Activated CD8-positive, alpha-beta T cell treated with anti-CD3 and anti-CD28 coated beads for 36 hours (primary cell): Measurements from ENCODE around the gene FRMD4A. TPM values are rescaled to one million over a fixed set of nuclear protein-coding genes. Genes with fewer than 3 reads are reported as not detected.

Experiments used
- ATAC-seq: fragments of 200-7000 bp; cut with Tn5 transposase; one replicate; pipeline ENCODE4 v1.10.0; 2021; ENCODE audit warnings: mild to moderate bottlenecking, moderate library complexity
- CTCF ChIA-PET: fragments of 350-600 bp; sonication (Branson Sonifier 250); formaldehyde crosslinking; loops from one replicate; lab custom pipeline; 2021; ENCODE audit warnings: antibody characterized with exemption; lab: Charles Lee
- POLR2A ChIA-PET: fragments of 350-600 bp; sonication (Branson Sonifier 250); formaldehyde crosslinking; loops from one replicate; lab custom pipeline; 2021; ENCODE audit warnings: antibody characterized with exemption; lab: Charles Lee
- DNase-seq: peaks from one replicate; pipeline ENCODE4 v3.0.0-alpha.2; 2020
- H3K27ac Mint-ChIP-seq: one replicate; pipeline ENCODE4 v1.8.0; 2021; ENCODE audit warnings: mild to moderate bottlenecking, mixed read lengths
- H3K27me3 Mint-ChIP-seq: one replicate; pipeline ENCODE4 v1.8.0; 2021; ENCODE audit warnings: mixed read lengths
- H3K36me3 Mint-ChIP-seq: one replicate; pipeline ENCODE4 v1.8.0; 2021; ENCODE audit warnings: low read depth, mixed read lengths
- H3K4me1 Mint-ChIP-seq: one replicate; pipeline ENCODE4 v1.8.0; 2021; ENCODE audit warnings: low read depth, mixed read lengths
- H3K4me3 Mint-ChIP-seq: one replicate; pipeline ENCODE4 v1.8.0; 2021; ENCODE audit warnings: mild to moderate bottlenecking, moderate library complexity, mixed read lengths
- H3K9me3 Mint-ChIP-seq: one replicate; pipeline ENCODE4 v1.8.0; 2021; ENCODE audit warnings: mixed read lengths
- intact Hi-C: fragments of 100-400 bp; cut with micrococcal nuclease; formaldehyde crosslinking; loops from one replicate; pipeline ENCODE4 v1.10.0; 2022
- total RNA-seq, 2 experiments: library from RNA; stranded (reverse); gene quantifications; one replicate each; pipeline ENCODE4 v1.2.3, GENCODE V29; 2021
- TF ChIP-seq, protein P1 (sequence below): fragments of 200-600 bp; IDR thresholded peaks from one replicate; pipeline ENCODE4 v1.8.0; 2022; ENCODE audit warnings: antibody characterized with exemption, mild to moderate bottlenecking

The FRMD4A gene
- total RNA-seq, 2 experiments from 2014 or later: 2.1 to 2.8 TPM

DNA sequence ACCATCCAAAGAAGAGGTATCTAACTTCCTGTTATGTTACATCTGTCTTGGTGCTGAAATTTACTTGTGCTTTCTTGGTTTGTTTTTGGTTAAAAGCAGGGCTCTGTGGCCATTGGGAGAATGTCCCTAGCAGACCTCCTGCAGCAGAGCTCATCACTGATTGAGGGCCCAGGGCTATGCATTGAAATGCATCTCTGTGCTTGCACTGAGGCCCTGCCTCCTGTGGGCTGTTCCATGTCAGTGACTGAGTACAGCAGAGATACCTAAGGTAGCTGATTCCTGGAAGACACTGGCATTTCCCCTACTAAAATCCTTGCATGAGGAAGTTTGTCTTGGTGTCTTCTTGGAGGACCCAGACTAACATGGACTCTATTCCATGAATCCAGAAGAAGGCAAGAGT, 213.9 kb downstream of the FRMD4A start:
- POLR2A ChIA-PET: no interaction called here
- H3K4me1 Mint-ChIP-seq: no peaks in the 10 kb centered on the region
- intact Hi-C loops: no loop called here

DNA sequence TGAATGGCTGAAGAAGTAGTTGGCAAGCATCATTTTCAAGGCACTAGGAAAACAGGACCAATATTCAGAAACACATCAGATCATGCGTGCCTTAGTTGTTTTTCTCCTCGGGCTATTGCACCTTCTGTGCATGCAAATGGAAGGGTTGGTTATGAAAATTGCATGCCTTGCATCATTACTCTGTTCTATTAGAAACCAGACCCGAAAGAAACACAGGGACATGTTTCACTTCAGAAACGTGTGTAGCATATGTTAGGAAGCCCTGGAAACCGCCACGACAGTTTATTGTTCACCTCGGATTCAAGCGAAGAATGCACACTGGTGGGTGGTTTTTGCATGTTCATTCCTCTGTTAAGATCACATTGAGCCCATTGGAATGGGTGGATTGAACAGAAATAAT, 214.7 kb downstream of the FRMD4A start:
- ChIA-PET POLR2A (no interaction called here), CTCF (no interaction called here)
- ATAC-seq (no peak), DNase-seq (no peak)
- intact Hi-C loops: no loop called here
- no peaks in the 10 kb centered on the region for H3K27me3 Mint-ChIP-seq
- TF ChIP-seq, protein P1, sequence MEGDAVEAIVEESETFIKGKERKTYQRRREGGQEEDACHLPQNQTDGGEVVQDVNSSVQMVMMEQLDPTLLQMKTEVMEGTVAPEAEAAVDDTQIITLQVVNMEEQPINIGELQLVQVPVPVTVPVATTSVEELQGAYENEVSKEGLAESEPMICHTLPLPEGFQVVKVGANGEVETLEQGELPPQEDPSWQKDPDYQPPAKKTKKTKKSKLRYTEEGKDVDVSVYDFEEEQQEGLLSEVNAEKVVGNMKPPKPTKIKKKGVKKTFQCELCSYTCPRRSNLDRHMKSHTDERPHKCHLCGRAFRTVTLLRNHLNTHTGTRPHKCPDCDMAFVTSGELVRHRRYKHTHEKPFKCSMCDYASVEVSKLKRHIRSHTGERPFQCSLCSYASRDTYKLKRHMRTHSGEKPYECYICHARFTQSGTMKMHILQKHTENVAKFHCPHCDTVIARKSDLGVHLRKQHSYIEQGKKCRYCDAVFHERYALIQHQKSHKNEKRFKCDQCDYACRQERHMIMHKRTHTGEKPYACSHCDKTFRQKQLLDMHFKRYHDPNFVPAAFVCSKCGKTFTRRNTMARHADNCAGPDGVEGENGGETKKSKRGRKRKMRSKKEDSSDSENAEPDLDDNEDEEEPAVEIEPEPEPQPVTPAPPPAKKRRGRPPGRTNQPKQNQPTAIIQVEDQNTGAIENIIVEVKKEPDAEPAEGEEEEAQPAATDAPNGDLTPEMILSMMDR: no peak
- no peak overlapping the region for H3K4me3 Mint-ChIP-seq
- no peaks in the 10 kb centered on the region for H3K9me3 Mint-ChIP-seq
- no peaks in the 10 kb centered on the region for H3K36me3 Mint-ChIP-seq
- H3K4me1 Mint-ChIP-seq: no peaks in the 10 kb centered on the region
- H3K27ac Mint-ChIP-seq: no peak overlapping the region

More for the DNA sequence above, 213.9 kb downstream of the FRMD4A start:
- TF ChIP-seq, protein P1: no peak
- Mint-ChIP-seq H3K4me3 (no peak overlapping the region), H3K9me3 (no peaks in the 10 kb centered on the region), H3K36me3 (no peaks in the 10 kb centered on the region), H3K27me3 (no peaks in the 10 kb centered on the region), H3K27ac (no peak overlapping the region)
- CTCF ChIA-PET: no interaction called here
- no peak for ATAC-seq
- no peak for DNase-seq

DNA sequence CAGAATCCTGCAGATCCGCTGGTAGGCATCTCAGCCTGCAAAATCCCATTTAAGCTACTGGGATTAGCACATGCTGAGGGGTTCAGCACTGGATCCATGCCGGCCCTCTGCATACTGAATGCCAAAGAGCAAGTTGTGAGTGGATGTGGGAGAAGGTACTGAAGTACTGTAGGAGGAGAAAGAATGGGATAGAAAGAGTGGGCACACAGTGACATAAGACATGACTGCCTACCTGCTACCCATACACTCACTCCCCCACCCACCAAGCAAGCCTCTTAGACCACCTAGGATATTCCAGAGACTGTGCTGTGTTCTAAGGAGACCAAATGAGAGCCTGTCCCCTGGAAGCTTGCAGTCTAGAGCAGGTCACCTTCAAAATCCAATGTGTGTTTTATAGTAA, 215.9 kb downstream of the FRMD4A start:
- H3K27me3 Mint-ChIP-seq: no peaks in the 10 kb centered on the region
- no peak overlapping the region for H3K27ac Mint-ChIP-seq
- no peak overlapping the region for H3K4me3 Mint-ChIP-seq
- no peak for DNase-seq
- intact Hi-C loops: no loop called here
- no peak for ATAC-seq
- no peaks in the 10 kb centered on the region for H3K9me3 Mint-ChIP-seq
- H3K36me3 Mint-ChIP-seq: no peaks in the 10 kb centered on the region
- CTCF ChIA-PET: no interaction called here
- POLR2A ChIA-PET: no interaction called here
- H3K4me1 Mint-ChIP-seq: no peaks in the 10 kb centered on the region
- TF ChIP-seq, protein P1: no peak

DNA sequence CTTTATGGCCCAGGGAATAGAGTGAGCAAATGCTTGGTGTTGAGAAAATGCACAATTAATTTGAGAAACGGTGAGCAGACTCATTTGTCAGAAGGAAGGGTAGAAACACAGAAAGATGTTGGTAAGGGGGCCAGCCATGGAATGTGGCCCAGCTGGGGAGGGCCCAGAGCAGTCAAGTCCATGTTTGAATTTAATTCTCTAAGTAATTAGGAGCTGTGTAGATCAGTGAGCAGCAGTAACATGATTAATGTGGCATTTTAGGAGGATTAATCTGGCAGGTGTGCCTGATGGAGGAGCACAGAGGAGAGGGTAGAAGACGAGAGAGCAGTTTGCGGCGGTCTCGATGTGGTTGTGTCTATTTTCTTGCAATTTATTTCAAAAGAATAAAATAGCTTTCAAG, 218.7 kb downstream of the FRMD4A start:
- peaks cover 12% of the 10 kb centered on the region for H3K27me3 Mint-ChIP-seq
- CTCF ChIA-PET: no interaction called here
- H3K36me3 Mint-ChIP-seq: no peaks in the 10 kb centered on the region
- POLR2A ChIA-PET: no interaction called here
- TF ChIP-seq, protein P1: no peak
- ATAC-seq (no peak), DNase-seq (no peak)
- H3K4me1 Mint-ChIP-seq: no peaks in the 10 kb centered on the region
- H3K9me3 Mint-ChIP-seq: no peaks in the 10 kb centered on the region
- intact Hi-C loops: no loop called here
- no peak overlapping the region for H3K27ac Mint-ChIP-seq
- H3K4me3 Mint-ChIP-seq: no peak overlapping the region

DNA sequence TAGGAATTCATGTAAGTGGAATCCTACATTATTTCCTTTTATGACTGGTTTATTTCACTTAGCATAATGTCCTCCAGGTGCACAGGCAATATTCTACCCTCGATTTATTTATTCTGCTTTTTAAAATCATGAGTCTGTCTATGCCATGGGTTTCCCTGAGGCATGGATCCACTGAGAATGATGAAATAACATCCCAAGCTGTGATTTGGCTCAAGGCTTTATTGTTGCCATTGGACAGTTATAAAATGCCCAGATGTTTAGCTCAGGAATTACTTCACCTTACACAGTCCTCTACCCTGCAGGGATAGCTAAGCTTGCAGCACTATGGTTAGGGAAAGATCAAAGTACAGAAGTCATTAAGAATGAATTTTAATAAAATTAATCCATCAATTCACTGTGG, 219.5 kb downstream of the FRMD4A start:
- H3K4me1 Mint-ChIP-seq: no peaks in the 10 kb centered on the region
- H3K9me3 Mint-ChIP-seq: peaks cover 4% of the 10 kb centered on the region
- TF ChIP-seq, protein P1: no peak
- H3K27ac Mint-ChIP-seq: no peak overlapping the region
- intact Hi-C loops: no loop called here
- CTCF ChIA-PET: no interaction called here
- no peak overlapping the region for H3K4me3 Mint-ChIP-seq
- no peak for DNase-seq
- H3K36me3 Mint-ChIP-seq: no peaks in the 10 kb centered on the region
- ATAC-seq: no peak
- H3K27me3 Mint-ChIP-seq: peaks cover 16% of the 10 kb centered on the region
- POLR2A ChIA-PET: no interaction called here
